CD1c-positive myeloid dendritic cell (primary cell): ENCODE measurements around the gene ZNF44.
"Not testable (repeated sequence)": the region's sequence is repeated elsewhere in the genome, so short reads cannot be mapped to it uniquely, and the experiment has no call there.

Experiments used
- DNase-seq: peaks from one replicate; pipeline ENCODE4 v3.0.0-alpha.2; 2016; ENCODE audit errors: extremely low spot score

ZNF44 gene

GRCh38 chr19:12294249-12295158, at the start of gene ZNF44:
Gene ZNF44 (minus strand): TSS chr19:12294883. CDS start chr19:12294694, 189 bp downstream.
- peak; percentile 99 for DNase-seq

GRCh38 chr19:12333162-12334159, 38.8 kb upstream of the ZNF44 start, which contains the start of gene ZNF563:
Gene ZNF563 (minus strand): TSS chr19:12333633. CDS start chr19:12333482, 151 bp downstream.
- DNase-seq, result peak; percentile 97

GRCh38 chr19:12331211-12331941, 36.7 kb upstream of the ZNF44 start:
- peak; percentile 48 for DNase-seq

DNA sequence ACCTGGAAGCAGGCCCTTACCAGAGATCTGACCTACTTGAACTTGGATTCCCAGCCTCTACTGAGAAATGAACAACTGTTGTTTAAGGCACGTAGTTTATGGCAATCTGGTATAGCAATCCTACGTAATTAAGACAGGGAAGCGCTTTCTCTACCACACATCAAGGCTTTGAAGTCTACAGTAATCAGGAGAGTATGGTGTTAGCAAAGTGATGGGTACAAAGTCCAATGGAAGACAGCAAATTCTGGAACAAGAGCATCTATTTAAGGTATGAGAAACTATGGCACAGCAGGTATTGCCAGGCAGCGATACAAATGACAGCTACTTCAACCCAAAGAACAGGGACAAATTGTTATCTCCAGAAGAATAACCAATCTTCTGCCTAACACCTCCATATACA, 35.7 kb upstream of the ZNF44 start:
- DNase-seq, result no peak

- DNase-seq, result no peak
Measured at GRCh38 chr19:12325690-12326089, 31.0 kb upstream of the ZNF44 start.

DNA sequence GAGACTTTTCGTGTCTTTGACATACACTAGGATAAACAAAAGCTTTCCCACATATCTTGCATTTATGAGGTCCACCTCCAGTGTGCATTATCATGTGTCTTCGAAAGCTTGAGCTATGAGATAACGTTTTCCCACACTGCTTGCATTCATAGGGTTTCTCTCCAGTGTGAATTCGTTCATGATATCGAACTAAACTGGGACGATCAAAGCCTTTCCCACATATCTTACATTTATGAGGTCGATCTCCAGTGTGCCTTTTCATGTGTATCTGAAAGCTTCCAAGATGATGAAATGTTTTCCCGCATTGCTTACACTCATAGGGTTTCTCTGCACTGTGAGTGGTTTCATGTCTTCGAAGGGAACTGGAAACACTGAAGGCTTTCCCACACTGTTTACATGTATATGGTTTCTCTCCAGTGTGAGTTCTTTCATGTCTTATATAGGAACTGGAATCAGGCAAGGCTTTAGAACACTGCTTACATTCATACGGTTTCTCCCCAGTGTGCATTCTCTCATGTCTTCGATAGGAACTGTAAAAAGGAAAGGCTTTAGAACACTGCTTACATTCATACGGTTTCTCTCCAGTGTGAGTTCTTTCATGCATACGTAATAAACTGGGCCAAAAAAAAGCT, 24.2 kb upstream of the ZNF44 start:
- no peak for DNase-seq

DNA sequence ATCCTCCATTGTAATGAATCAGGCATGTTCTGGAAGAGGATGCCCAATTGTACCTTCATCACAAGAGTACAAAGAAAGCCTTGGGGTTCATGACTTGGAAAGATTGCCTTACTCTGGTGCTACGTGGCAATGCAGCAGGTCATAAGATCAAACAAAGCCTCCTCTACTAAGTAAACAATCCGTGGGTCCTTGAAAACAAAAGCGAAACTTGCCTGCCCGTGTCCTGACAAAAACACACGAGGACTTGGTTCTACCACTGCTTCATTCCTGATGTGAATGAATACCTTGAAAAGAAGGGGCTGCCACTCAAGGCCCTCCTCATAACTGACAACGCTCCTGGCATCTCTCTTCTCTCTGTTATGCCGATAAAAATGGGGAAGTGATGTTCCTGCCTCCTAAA, 19.9 kb upstream of the ZNF44 start:
- DNase-seq, result no peak

GRCh38 chr19:12308891-12309290, 14.2 kb upstream of the ZNF44 start:
- not testable (repeated sequence) for DNase-seq

DNA sequence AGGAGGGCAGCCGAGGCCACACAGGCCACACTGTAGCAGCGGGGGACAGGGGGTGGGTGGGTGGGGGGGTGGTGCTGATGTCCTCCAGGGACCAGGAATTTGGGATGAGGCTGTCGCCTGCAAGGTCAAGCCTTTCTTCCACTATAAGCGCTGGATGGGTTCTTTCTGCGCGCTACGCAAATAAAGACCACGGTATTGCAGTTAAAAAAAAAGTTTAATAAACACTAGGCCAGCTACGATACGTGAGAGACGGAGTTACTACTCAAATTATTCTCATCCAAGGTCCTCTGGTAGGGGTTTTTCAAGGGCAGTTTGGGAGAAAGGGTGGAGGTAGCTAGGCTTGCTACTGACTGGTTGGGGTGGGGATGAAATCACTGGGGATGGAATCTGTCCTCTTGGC, 508 bp upstream of the ZNF44 start:
- DNase-seq, result no peak

GRCh38 chr19:12293777-12294248, 870 bp downstream of the ZNF44 start:
- peak; percentile 82 for DNase-seq

GRCh38 chr19:12289790-12290065, 5.0 kb downstream of the ZNF44 start:
- no peak for DNase-seq

GRCh38 chr19:12287958-12288500, 6.7 kb downstream of the ZNF44 start:
- DNase-seq, result no peak

DNA sequence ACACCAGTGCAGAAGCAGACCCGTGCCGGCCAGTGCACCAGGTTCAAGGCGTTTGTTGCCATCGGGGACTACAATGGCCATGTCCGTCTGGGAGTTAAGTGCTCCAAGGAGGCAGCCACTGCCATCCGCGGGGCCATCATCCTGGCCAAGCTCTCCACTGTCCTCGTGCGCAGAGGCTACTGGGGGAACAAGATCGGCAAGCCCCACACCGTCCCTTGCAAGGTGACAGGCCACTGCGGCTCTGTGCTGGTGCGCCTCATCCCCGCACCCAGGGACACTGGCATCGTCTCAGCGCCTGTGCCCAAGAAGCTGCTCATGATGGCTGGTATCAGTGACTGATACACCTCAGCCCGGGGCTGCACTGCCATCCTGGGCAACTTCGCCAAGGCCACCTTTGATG, 10.1 kb downstream of the ZNF44 start:
- DNase-seq, result no peak

- DNase-seq, result no peak
Measured at GRCh38 chr19:12284226-12284625, 10.5 kb downstream of the ZNF44 start.

GRCh38 chr19:12278713-12279112, 16.0 kb downstream of the ZNF44 start:
- no peak for DNase-seq

DNA sequence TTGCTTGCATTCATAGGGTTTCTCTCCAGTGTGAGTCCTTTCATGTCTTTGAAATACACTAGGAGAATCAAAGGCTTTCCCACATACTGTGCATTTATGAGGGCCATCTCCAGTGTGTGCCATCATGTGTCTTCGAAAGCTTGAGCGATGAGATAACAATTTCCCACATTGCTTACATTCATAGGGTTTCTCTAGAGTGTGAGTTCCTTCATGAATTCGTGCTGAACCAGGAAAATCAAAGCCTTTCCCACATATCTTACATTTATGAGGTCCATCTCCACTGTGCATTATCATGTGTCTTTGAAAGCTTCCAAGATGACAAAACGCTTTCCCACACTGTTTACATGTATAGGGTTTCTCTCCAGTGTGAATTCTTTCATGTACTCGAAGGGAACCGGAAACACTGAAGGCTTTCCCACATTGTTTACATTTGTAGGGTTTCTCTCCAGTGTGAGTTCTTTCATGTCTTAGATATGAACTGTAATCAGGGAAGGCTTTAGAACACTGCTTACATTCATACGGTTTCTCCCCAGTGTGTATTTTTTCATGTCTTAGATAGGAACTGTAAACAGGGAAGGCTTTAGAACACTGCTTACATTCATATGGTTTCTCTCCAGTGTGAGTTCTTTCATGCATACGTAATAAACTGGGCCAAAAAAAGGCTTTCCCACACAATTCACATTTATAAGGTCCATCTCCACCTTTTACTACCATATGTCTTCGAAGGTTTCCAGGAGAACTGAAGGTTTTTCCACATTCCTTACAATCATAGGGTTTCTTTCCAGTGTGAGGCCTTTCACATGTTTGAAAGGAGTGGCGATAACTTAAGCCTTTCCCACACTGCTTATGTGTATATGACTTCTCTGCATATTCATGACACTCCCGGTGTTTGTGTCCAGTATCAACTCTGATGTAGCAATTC, 21.4 kb downstream of the ZNF44 start:
- DNase-seq, result no peak

DNA sequence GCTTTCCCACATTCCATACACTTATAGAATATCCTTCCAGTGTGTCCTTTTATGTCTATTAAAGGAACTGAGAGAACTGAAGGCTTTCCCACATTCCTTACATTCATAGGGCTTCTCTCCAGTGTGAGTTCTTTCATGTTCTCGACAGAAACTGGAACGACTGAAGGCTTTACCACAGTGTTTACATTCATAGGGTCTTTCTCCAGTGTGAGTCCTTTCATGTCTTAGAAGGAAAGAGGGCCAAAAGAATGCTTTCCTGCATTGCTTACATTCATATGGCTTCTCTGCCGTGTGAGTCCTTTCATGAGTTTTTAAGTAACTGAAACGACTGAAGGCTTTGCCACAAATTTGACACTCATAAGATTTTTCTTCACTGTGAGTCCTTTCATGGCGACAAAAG, 22.3 kb downstream of the ZNF44 start:
- no peak for DNase-seq

DNA sequence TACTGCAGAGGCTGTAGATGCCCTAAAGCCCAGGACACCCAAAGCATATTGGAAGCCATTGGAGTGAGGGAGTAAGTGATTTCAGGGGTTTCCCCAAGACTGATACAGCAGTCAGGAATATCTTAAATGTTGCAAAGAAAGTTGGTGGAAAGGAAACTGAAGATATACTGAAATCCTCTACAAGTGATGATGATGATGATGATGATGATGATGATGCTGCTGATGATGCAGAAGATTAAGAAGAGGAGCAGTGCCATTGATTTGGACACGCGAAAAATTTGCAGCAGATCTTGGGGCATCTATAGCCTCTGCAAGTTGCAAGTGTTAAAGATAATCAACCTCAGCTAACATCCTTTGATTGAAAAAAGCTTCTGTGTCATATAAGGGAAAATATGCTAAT, 23.8 kb downstream of the ZNF44 start:
- DNase-seq, result no peak

DNA sequence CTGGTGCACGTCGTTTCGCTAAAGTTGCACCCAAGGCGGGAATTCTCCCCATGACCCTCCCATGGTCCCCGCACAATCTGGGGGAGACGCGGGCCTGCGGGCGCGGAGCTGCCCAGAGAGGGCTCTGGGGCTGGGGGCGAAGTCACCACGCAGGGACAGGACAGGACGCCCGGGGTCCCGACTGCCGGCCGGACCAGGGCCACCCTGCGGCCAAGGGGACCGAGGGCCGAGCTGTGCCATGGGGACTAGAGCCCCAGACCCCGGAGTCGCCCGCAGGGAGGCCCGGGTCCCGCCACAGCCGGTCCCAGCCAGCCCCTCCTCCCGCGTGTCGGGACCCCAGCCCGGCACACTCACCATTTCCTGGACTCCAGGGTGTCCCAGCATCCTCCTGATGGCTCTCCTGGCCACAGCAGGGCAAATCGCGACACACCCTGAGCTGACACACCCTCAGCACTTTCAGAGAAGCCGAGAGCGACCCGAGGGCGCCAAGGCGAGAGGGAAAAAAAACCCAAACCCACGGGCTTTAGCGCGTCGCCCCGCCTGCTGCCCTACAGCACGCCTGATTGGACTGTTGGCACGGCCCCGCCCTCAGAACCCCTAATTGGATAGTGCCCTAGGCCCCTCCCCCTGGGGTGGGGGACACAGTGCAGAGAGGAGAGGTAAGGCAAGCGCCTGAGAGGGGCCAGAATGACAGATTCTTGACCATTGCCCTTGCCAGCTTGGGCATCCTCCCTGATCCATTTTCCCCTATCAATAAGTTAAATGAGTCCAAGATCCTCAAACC, 28.6 kb downstream of the ZNF44 start:
- no peak for DNase-seq
